Measurements from ENCODE around the gene EYA4.

The EYA4 gene

GRCh38 chr6:133435065-133435728 lies 194.0 kb downstream of the EYA4 start:
- POLR2A ChIA-PET = interaction anchor here (0.5 kb wide), 1 partner anchor 116 kb away, joined by 4 read pairs; no protein-coding TSS in a partner anchor
- no peaks in the 10 kb centered on the region for H3K9me3 ChIP-seq (ENCODE audit: control insufficient read depth, insufficient read depth, low read depth, low read length)
- H3K4me1 ChIP-seq (ENCODE audit: control insufficient read depth, insufficient read depth, low read length) = peaks cover 15% of the 10 kb centered on the region
- CTCF ChIA-PET = interaction anchor here (0.6 kb wide), 1 partner anchor 80 kb away, joined by 3 read pairs; no protein-coding TSS in a partner anchor
- no peak overlapping the region for H3K4me3 ChIP-seq (ENCODE audit: low read depth, low read length)
- no peaks in the 10 kb centered on the region for H3K36me3 ChIP-seq (ENCODE audit: control insufficient read depth in 2 of 2, insufficient read depth in 1 of 2, low read length in 2 of 2)
- H3K27ac ChIP-seq (ENCODE audit: extremely low read depth, low read depth, low read length) = no peak overlapping the region
- TF ChIP-seq ZNF341 (tag by site-specific recombination; IDR thresholded peaks at IDR 0.05; ENCODE audit: low read depth) = no peak
- no peak for TF ChIP-seq ZNF600 (tag by site-specific recombination; IDR thresholded peaks at IDR 0.05)
- TF ChIP-seq KLF17 (tag by site-specific recombination; IDR thresholded peaks at IDR 0.05) = no peak
- no peak for TF ChIP-seq ZNF19 (tag by site-specific recombination; IDR thresholded peaks at IDR 0.05; ENCODE audit: low read depth)
- TF ChIP-seq ZXDB (tag by site-specific recombination; IDR thresholded peaks at IDR 0.05) = no peak
- no peak for TF ChIP-seq ZNF2 (tag by site-specific recombination; IDR thresholded peaks at IDR 0.05)

GRCh38 chr6:133436652-133437051 lies 195.5 kb downstream of the EYA4 start:
- peaks cover 13% of the 10 kb centered on the region for H3K4me1 ChIP-seq (ENCODE audit: control insufficient read depth, insufficient read depth, low read length)
- no peak overlapping the region for H3K27ac ChIP-seq (ENCODE audit: extremely low read depth, low read depth, low read length)
- no peaks in the 10 kb centered on the region for H3K9me3 ChIP-seq (ENCODE audit: control insufficient read depth, insufficient read depth, low read depth, low read length)
- POLR2A ChIA-PET = no interaction called here
- TF ChIP-seq ZNF660 (tag by site-specific recombination; IDR thresholded peaks at IDR 0.05) (0 out of 2 replicates have a peak, but pooled peaks have one; percentile 51), ZNF658 (tag by site-specific recombination; IDR thresholded peaks at IDR 0.05) (no peak)
- no peak overlapping the region for H3K4me3 ChIP-seq (ENCODE audit: low read depth, low read length)
- CTCF ChIA-PET = no interaction called here
- no peaks in the 10 kb centered on the region for H3K36me3 ChIP-seq (ENCODE audit: control insufficient read depth in 2 of 2, insufficient read depth in 1 of 2, low read length in 2 of 2)

GRCh38 chr6:133441491-133441890 lies 200.3 kb downstream of the EYA4 start:
- no peak for TF ChIP-seq ZNF792 (tag by site-specific recombination; IDR thresholded peaks at IDR 0.05)
- TF ChIP-seq ZNF138 (tag by site-specific recombination; IDR thresholded peaks at IDR 0.05; ENCODE audit: borderline replicate concordance) = no peak
- no peak for TF ChIP-seq ZNF561 (tag by site-specific recombination; IDR thresholded peaks at IDR 0.05; ENCODE audit: borderline replicate concordance)
- no peak for TF ChIP-seq ZSCAN4 (tag by site-specific recombination; IDR thresholded peaks at IDR 0.05)
- POLR2A ChIA-PET = interaction anchor here (1.1 kb wide), 1 partner anchor 53 kb away, joined by 3 read pairs; no protein-coding TSS in a partner anchor
- Histone ChIP-seq H3K9me3 (ENCODE audit: control insufficient read depth, insufficient read depth, low read depth, low read length) (no peaks in the 10 kb centered on the region), H3K4me3 (ENCODE audit: low read depth, low read length) (no peak overlapping the region), H3K27ac (ENCODE audit: extremely low read depth, low read depth, low read length) (no peak overlapping the region), H3K4me1 (ENCODE audit: control insufficient read depth, insufficient read depth, low read length) (no peaks in the 10 kb centered on the region), H3K36me3 (ENCODE audit: control insufficient read depth in 2 of 2, insufficient read depth in 1 of 2, low read length in 2 of 2) (no peaks in the 10 kb centered on the region)
- CTCF ChIA-PET = no interaction called here

GRCh38 chr6:133446789-133447188 lies 205.6 kb downstream of the EYA4 start:
- Histone ChIP-seq H3K36me3 (ENCODE audit: control insufficient read depth in 2 of 2, insufficient read depth in 1 of 2, low read length in 2 of 2) (no peaks in the 10 kb centered on the region), H3K9me3 (ENCODE audit: control insufficient read depth, insufficient read depth, low read depth, low read length) (no peaks in the 10 kb centered on the region), H3K4me3 (ENCODE audit: low read depth, low read length) (no peak overlapping the region), H3K4me1 (ENCODE audit: control insufficient read depth, insufficient read depth, low read length) (no peaks in the 10 kb centered on the region), H3K27ac (ENCODE audit: extremely low read depth, low read depth, low read length) (no peak overlapping the region)
- ChIA-PET POLR2A (no interaction called here), CTCF (interaction anchor here (0.6 kb wide), 2 partner anchors 42 to 264 kb away, joined by 3 to 6 read pairs; no protein-coding TSS in a partner anchor)
- TF ChIP-seq PBX3 (CRISPR knock-in tag; IDR thresholded peaks at IDR 0.05) (no peak), HIC1 (tag by site-specific recombination; IDR thresholded peaks at IDR 0.05) (no peak), PRDM6 (tag by site-specific recombination; IDR thresholded peaks at IDR 0.05) (no peak)
